ENCODE measurements around the gene PGC. TPM values are rescaled to one million over a fixed set of nuclear protein-coding genes. Genes with fewer than 3 reads are reported as not detected.

Gene PGC
- total RNA-seq, 1 experiment from 2014 or later = 0.63 TPM

GRCh38 chr6:41691426-41692079 lies 55.6 kb downstream of the PGC start:
- Mint-ChIP-seq H3K36me3 (no peaks in the 10 kb centered on the region), H3K27ac (no peak overlapping the region), H3K4me1 (peaks cover 19% of the 10 kb centered on the region), H3K9me3 (no peaks in the 10 kb centered on the region), H3K27me3 (ENCODE audit: low read depth) (peaks cover 2% of the 10 kb centered on the region), H3K4me3 (no peak overlapping the region)
- ChIA-PET CTCF (interaction anchor here (0.6 to 1.6 kb wide), 3 partner anchors 8 to 89 kb away, joined by 3 to 5 read pairs (median 4); no protein-coding TSS in a partner anchor), POLR2A (interaction anchor here (0.5 kb wide), 1 partner anchor 224 kb away, joined by 5 read pairs; no protein-coding TSS in a partner anchor)
- TF ChIP-seq, protein P1, sequence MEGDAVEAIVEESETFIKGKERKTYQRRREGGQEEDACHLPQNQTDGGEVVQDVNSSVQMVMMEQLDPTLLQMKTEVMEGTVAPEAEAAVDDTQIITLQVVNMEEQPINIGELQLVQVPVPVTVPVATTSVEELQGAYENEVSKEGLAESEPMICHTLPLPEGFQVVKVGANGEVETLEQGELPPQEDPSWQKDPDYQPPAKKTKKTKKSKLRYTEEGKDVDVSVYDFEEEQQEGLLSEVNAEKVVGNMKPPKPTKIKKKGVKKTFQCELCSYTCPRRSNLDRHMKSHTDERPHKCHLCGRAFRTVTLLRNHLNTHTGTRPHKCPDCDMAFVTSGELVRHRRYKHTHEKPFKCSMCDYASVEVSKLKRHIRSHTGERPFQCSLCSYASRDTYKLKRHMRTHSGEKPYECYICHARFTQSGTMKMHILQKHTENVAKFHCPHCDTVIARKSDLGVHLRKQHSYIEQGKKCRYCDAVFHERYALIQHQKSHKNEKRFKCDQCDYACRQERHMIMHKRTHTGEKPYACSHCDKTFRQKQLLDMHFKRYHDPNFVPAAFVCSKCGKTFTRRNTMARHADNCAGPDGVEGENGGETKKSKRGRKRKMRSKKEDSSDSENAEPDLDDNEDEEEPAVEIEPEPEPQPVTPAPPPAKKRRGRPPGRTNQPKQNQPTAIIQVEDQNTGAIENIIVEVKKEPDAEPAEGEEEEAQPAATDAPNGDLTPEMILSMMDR (IDR thresholded peaks at IDR 0.05) = no peak
- peak; percentile 86 for TF ChIP-seq GTF2I (CRISPR knock-in tag; conservative IDR thresholded peaks at IDR 0.05)
- no peak for TF ChIP-seq PRDM15 (CRISPR knock-in tag; IDR thresholded peaks at IDR 0.05)
- no peak for TF ChIP-seq USF2 (CRISPR knock-in tag; IDR thresholded peaks at IDR 0.05)
- peak; percentile 25 for ATAC-seq
- no peak for DNase-seq (ENCODE audit: low spot score)

DNA sequence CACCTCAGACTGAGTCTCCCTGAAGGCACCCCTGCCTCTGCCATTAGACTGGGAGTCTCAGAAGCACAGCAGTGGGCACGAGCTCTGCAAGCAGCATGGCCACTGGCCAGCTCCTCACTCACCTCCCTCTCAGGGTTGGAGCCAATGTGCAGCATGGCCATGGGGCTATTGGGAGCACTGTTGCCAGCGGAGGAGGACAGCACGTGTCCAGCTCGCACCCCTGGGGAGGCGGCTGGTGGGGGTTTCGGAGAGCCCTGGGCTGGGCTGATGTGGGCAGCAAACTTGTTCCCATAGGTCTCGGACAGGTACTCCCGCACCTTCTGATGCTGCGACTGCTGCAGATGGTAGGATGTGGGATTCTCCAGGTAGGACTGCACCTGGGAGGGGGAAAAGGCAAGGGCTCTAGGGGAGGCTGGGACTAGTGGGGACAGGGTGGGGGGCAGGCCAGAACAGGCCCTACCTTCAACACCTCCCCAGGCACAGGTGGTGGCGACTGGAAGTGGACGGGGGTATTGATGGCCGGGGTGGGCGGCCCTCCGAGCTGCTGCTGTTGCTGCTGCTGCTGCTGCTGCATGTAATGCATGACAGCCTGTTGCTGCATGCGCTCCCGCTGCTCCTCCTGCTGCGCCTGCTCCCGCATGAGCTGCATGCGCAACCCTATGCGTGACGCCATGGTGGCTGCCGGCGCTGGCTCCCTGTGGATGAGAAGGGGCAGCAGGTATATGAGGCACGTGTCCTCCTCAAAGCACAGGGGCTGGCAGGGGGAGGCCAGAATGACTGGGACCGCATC lies 56.5 kb downstream of the PGC start:
- Mint-ChIP-seq H3K27ac (no peak overlapping the region), H3K9me3 (no peaks in the 10 kb centered on the region), H3K36me3 (no peaks in the 10 kb centered on the region), H3K4me3 (no peak overlapping the region), H3K27me3 (ENCODE audit: low read depth) (peaks cover 3% of the 10 kb centered on the region), H3K4me1 (peaks cover 19% of the 10 kb centered on the region)
- ChIA-PET POLR2A (no interaction called here), CTCF (interaction anchor here (0.6 to 2.4 kb wide), 5 partner anchors 8 to 16 kb away, joined by 3 to 16 read pairs (median 5); no protein-coding TSS in a partner anchor)
- TF ChIP-seq PRRX2 (CRISPR knock-in tag; IDR thresholded peaks at IDR 0.05) (no peak), HMGXB4 (CRISPR knock-in tag; IDR thresholded peaks at IDR 0.05) (no peak), PREB (CRISPR knock-in tag; IDR thresholded peaks at IDR 0.05; ENCODE audit: borderline replicate concordance) (no peak), FOXK1 (CRISPR knock-in tag; IDR thresholded peaks at IDR 0.05) (no peak), GRHL2 (CRISPR knock-in tag; IDR thresholded peaks at IDR 0.05; ENCODE audit: insufficient replicate concordance, severe bottlenecking) (no peak), MYBL2 (CRISPR knock-in tag; IDR thresholded peaks at IDR 0.05) (no peak), TEAD1 (CRISPR knock-in tag; IDR thresholded peaks at IDR 0.05) (no peak)
- TF ChIP-seq, protein P2, sequence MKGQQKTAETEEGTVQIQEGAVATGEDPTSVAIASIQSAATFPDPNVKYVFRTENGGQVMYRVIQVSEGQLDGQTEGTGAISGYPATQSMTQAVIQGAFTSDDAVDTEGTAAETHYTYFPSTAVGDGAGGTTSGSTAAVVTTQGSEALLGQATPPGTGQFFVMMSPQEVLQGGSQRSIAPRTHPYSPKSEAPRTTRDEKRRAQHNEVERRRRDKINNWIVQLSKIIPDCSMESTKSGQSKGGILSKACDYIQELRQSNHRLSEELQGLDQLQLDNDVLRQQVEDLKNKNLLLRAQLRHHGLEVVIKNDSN (CRISPR knock-in tag; IDR thresholded peaks at IDR 0.05) = no peak
- TF ChIP-seq, protein P3, sequence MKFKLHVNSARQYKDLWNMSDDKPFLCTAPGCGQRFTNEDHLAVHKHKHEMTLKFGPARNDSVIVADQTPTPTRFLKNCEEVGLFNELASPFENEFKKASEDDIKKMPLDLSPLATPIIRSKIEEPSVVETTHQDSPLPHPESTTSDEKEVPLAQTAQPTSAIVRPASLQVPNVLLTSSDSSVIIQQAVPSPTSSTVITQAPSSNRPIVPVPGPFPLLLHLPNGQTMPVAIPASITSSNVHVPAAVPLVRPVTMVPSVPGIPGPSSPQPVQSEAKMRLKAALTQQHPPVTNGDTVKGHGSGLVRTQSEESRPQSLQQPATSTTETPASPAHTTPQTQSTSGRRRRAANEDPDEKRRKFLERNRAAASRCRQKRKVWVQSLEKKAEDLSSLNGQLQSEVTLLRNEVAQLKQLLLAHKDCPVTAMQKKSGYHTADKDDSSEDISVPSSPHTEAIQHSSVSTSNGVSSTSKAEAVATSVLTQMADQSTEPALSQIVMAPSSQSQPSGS (CRISPR knock-in tag; IDR thresholded peaks at IDR 0.05; ENCODE audit: borderline replicate concordance, low read depth) = no peak
- no peak for DNase-seq (ENCODE audit: low spot score)
- no peak for ATAC-seq
